ENCODE results near the gene BATF2.

BATF2 gene

GRCh38 chr11:64963072-64963631 lies 33.6 kb downstream of the BATF2 start:
- no peak for DNase-seq

- no peak for DNase-seq
These were observed 36.1 kb downstream of the BATF2 start for GRCh38 chr11:64960719-64961118.

- no peak for DNase-seq
These were observed 37.3 kb downstream of the BATF2 start for GRCh38 chr11:64959498-64959897.

GRCh38 chr11:64954201-64954600 lies 42.6 kb downstream of the BATF2 start:
- no peak for DNase-seq

- DNase-seq: no peak
These were observed 45.2 kb downstream of the BATF2 start for GRCh38 chr11:64951529-64951928.

GRCh38 chr11:64947208-64947814 lies 49.5 kb downstream of the BATF2 start:
- DNase-seq: no peak
